K562 (cell line): ENCODE data around the gene OTC. TPM values are rescaled to one million over a fixed set of nuclear protein-coding genes. Genes with fewer than 3 reads are reported as not detected.

Experiments used
- ATAC-seq: fragments of 200-7000 bp; cut with Tn5 transposase; 3 replicates; pipeline ENCODE4 v1.9.1; 2020; ENCODE audit warnings: moderate library complexity
- BruUV-seq: library from RNA; stranded (reverse); fragments of 400-500 nt; replicated peaks from 2 replicates; lab custom pipeline; 2021; lab: Mats Ljungman, UMichigan
- CTCF ChIA-PET: fragments of 300-600 bp; formaldehyde crosslinking; extraction: SDS; loops from one replicate; lab custom pipeline; 2021; ENCODE audit warnings: low intra/inter-chr PET ratio; lab: Yijun Ruan, JAX
- POLR2A ChIA-PET: fragments of 300-600, 350-650 bp; sonication (Branson Sonifier 250); formaldehyde crosslinking; extraction: SDS; loops from one replicate; lab custom pipeline; 2021; ENCODE audit warnings: antibody characterized with exemption, inconsistent platforms; lab: Yijun Ruan, JAX
- DNase-seq, 4 experiments: peaks; one replicate each; pipeline versions ENCODE4 v3.0.0 to v3.0.0-alpha.2; 2011 to 2018; ENCODE audit warnings: low spot score in 3 of 4, mixed read lengths in 3 of 4; ENCODE audit errors: extremely low read depth in 1 of 4
- FAIRE-seq: peaks from 2 replicates; lab custom pipeline; 2011; peaks lifted over from hg19 to GRCh38; lab: Jason Lieb, UNC
- H2AFZ ChIP-seq: 2 replicates; pipeline ENCODE4 v1.6.0; 2011; ENCODE audit warnings: low read depth, low read length, control low read depth, inconsistent platforms
- H3K27ac ChIP-seq: fragments of 200-600 bp; 3 replicates; pipeline ENCODE4 v1.8.0; 2011; ENCODE audit warnings: low read depth, mild to moderate bottlenecking, control low read depth, inconsistent platforms, low read length, moderate library complexity, mixed read lengths; ENCODE audit errors: extremely low read depth
- H3K27me3 ChIP-seq, 2 experiments: fragments of 300-600 bp in 1 of 2; 2 replicates in 1 of 2; 3 replicates in 1 of 2; pipeline versions ENCODE4 v1.6.0 to v1.8.0; 2011; ENCODE audit warnings: inconsistent platforms in 2 of 2, low read length in 2 of 2, mild to moderate bottlenecking in 1 of 2, mixed read lengths in 1 of 2, moderate library complexity in 1 of 2; ENCODE audit not compliant: control insufficient read depth in 2 of 2, insufficient read depth in 2 of 2
- H3K36me3 ChIP-seq: fragments of 300-600 bp; 3 replicates; pipeline ENCODE4 v1.8.0; 2011; ENCODE audit warnings: mild to moderate bottlenecking, low read length, inconsistent platforms; ENCODE audit not compliant: control insufficient read depth, insufficient read depth
- H3K4me1 ChIP-seq, 2 experiments: fragments of 200-600 bp in 1 of 2; replicated peaks in 1 of 2; 2 replicates in 1 of 2; 3 replicates in 1 of 2; pipeline versions ENCODE4 v1.5.1 to v1.8.0; 2011; ENCODE audit warnings: inconsistent platforms in 2 of 2, low read length in 2 of 2, mild to moderate bottlenecking in 1 of 2, mixed read lengths in 1 of 2, moderate library complexity in 1 of 2; ENCODE audit not compliant: control insufficient read depth in 2 of 2, insufficient read depth in 2 of 2
- H3K4me2 ChIP-seq: 2 replicates; pipeline ENCODE4 v1.6.1; 2011; ENCODE audit warnings: low read length, control low read depth, inconsistent platforms, mixed read lengths; ENCODE audit not compliant: insufficient read depth
- H3K4me3 ChIP-seq: fragments of 200-600 bp; sonication (generic), shearing (Covaris generic); 2 replicates; pipeline ENCODE4 v1.5.1; 2016; ENCODE audit warnings: control low read depth, inconsistent platforms
- H3K79me2 ChIP-seq: fragments of 200-600 bp; 3 replicates; pipeline ENCODE4 v1.8.0; 2011; ENCODE audit warnings: low read length, inconsistent platforms; ENCODE audit not compliant: control insufficient read depth, insufficient read depth
- H3K9ac ChIP-seq, 2 experiments: 2 replicates each; pipeline versions ENCODE4 v1.6.0 to v1.6.1; 2011; ENCODE audit warnings: low read depth in 2 of 2, low read length in 2 of 2, control low read depth in 1 of 2, inconsistent platforms in 1 of 2, mild to moderate bottlenecking in 1 of 2, mixed read lengths in 1 of 2; ENCODE audit not compliant: insufficient read depth in 1 of 2
- H3K9me1 ChIP-seq: one replicate; pipeline ENCODE4 v1.6.0; 2011; ENCODE audit warnings: inconsistent platforms, mild to moderate bottlenecking, low read length, moderate library complexity; ENCODE audit not compliant: control insufficient read depth, insufficient read depth
- H3K9me3 ChIP-seq: replicated peaks from 2 replicates; pipeline ENCODE4 v1.5.1; 2011; ENCODE audit warnings: low read depth, low read length, inconsistent platforms; ENCODE audit not compliant: control insufficient read depth, insufficient read depth
- H4K20me1 ChIP-seq: replicated peaks from 2 replicates; pipeline ENCODE4 v1.6.1; 2011; ENCODE audit warnings: low read length, inconsistent platforms, mixed read lengths; ENCODE audit not compliant: control insufficient read depth, insufficient read depth
- GABPA ChIP-seq: fragments of 200-800 bp; sonication (Bioruptor generic); conservative IDR thresholded peaks from 2 replicates; pipeline ENCODE4 v1.6.1; 2016; ENCODE audit warnings: low read depth, missing genetic modification characterization, missing compliant biosample characterization
- KDM1A ChIP-seq, 2 experiments: fragments of 450-650 bp; IDR thresholded peaks; 2 replicates each; pipeline ENCODE4 v1.6.1; 2016; ENCODE audit warnings: mild to moderate bottlenecking in 2 of 2
- MTA1 ChIP-seq: fragments of 450-650 bp; IDR thresholded peaks from 2 replicates; pipeline ENCODE4 v1.6.1; 2017; ENCODE audit warnings: borderline replicate concordance
- MTA2 ChIP-seq: fragments of 450-650 bp; IDR thresholded peaks from 2 replicates; pipeline ENCODE4 v1.6.1; 2016; ENCODE audit warnings: low read depth
- PRPF4 ChIP-seq: fragments of 200-400 bp; formaldehyde crosslinking; IDR thresholded peaks from one replicate; pipeline ENCODE4 v1.6.1; 2017; ENCODE audit warnings: low read length, low read depth, mild to moderate bottlenecking; ENCODE audit not compliant: insufficient read depth, poor library complexity, severe bottlenecking
- SREBF2 ChIP-seq: sonication (generic); formaldehyde crosslinking; IDR thresholded peaks from 2 replicates; pipeline ENCODE4 v1.4.0; 2020; ENCODE audit warnings: mild to moderate bottlenecking, missing genetic modification reagents
- ZBTB8A ChIP-seq: fragments of 450-650 bp; IDR thresholded peaks from 2 replicates; pipeline ENCODE4 v1.6.1; 2018; ENCODE audit warnings: mild to moderate bottlenecking, moderate library complexity; ENCODE audit not compliant: partially characterized antibody
- ZNF3 ChIP-seq: fragments of 250-450 bp; sonication (Bioruptor Pico); IDR thresholded peaks from 2 replicates; pipeline ENCODE4 v1.5.0; 2021; ENCODE audit warnings: mild to moderate bottlenecking, moderate library complexity
- WGBS: fragments of 100-300 bp; shearing (Covaris generic); methylation state at CpG from one replicate; pipeline ENCODE4 v1.1.6; 2016; ENCODE audit warnings: low coverage, mixed read lengths; ENCODE audit not compliant: insufficient coverage; ENCODE audit errors: missing lambda C conversion rate; 5-methylcytosine and 5-hydroxymethylcytosine counted together
- in situ Hi-C: fragments of 300-500 bp; cut with MboI; formaldehyde crosslinking; loops from 4 replicates; pipeline ENCODE4 v1.15.0; 2018; ENCODE audit warnings: inconsistent platforms, mixed read lengths
- intact Hi-C: fragments of 100-400 bp; cut with micrococcal nuclease; formaldehyde crosslinking; loops from 2 replicates; pipeline ENCODE4 v1.14.2; 2022
- polyA plus RNA-seq, 8 experiments: library from polyadenylated mRNA; depleted of rRNA in 4 of 8; stranded (reverse) in 5 of 8; unstranded in 3 of 8; fragments of >200 nt; fragmentation: Nextera tagmentation in 2 of 8; fragmentation: Illumina TruSeq in 1 of 8; extraction: Ambion mirVana in 2 of 8; extraction: Trizol in 1 of 8; gene quantifications; 2 replicates each; pipeline versions ENCODE4 v1.2.1 to v1.2.3, GENCODE V29; 2011 to 2014; ENCODE audit warnings: inconsistent platforms in 1 of 8, missing spikeins in 1 of 8
- total RNA-seq, 7 experiments: library from RNA; depleted of rRNA in 6 of 7; stranded (reverse); fragments of >200 nt in 6 of 7; fragmentation: Illumina TruSeq in 2 of 7; extraction: Trizol in 2 of 7; gene quantifications; 2 replicates each; pipeline versions ENCODE4 v1.2.1 to v1.2.3, GENCODE V29; 2011 to 2021; ENCODE audit warnings: low replicate concordance in 1 of 7
- TF ChIP-seq, protein P1 (sequence below), 2 experiments: fragments of 450-650 bp in 1 of 2; sonication (generic) in 1 of 2; formaldehyde crosslinking in 1 of 2; IDR thresholded peaks in 1 of 2; conservative IDR thresholded peaks in 1 of 2; 2 replicates each; pipeline versions ENCODE4 v1.6.1 to v1.8.1; 2016 to 2023; ENCODE audit warnings: mild to moderate bottlenecking in 2 of 2, moderate library complexity in 2 of 2, inconsistent platforms in 1 of 2, missing genetic modification reagents in 1 of 2
- TF ChIP-seq, protein P2 (sequence below): sonication (generic); formaldehyde crosslinking; IDR thresholded peaks from 2 replicates; pipeline ENCODE4 v1.8.1; 2023; ENCODE audit warnings: missing genetic modification reagents, mild to moderate bottlenecking, borderline replicate concordance

Gene OTC
- total and polyA plus RNA-seq, 9 of the 15 experiments (the other 6 are each of a cell fraction or from before 2014, with no cell fraction given): not detected

DNA sequence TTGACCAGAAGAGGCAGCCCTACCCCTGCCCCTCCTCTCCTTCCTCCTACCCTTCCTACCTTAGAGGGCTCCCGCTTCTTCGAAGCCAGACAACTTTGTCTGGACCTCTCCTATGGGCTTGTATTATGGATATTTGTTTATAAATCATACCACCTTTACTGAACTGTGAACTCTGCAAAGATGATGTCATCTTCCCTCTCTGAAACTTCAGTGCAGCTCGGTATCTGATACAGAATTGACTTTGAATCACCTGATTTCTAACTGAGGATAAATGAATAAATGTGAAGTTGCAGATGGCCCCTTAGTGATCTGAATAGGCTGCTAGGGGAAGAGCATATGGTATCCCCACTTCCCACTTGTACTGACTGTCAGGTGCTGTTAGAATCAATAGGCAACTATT, 1.1 kb upstream of the OTC start:
- no peak for FAIRE-seq
- H3K4me2 ChIP-seq: no peak overlapping the region
- no peak overlapping the region for H2AFZ ChIP-seq
- no peak overlapping the region for H3K4me3 ChIP-seq
- in situ Hi-C loops: no loop called here
- H4K20me1 ChIP-seq: no peaks in the 10 kb centered on the region
- H3K4me1 ChIP-seq: no peaks in the 10 kb centered on the region
- intact Hi-C loops: no loop called here
- no peak for ATAC-seq
- H3K9me3 ChIP-seq: no peaks in the 10 kb centered on the region
- 0% methylated on average over 3 of the region's 3 CpGs for WGBS
- H3K9me1 ChIP-seq: no peaks in the 10 kb centered on the region
- no peak overlapping the region for H3K27ac ChIP-seq
- no peaks in the 10 kb centered on the region for H3K27me3 ChIP-seq
- no peaks in the 10 kb centered on the region for H3K36me3 ChIP-seq
- no peak for DNase-seq
- no peak overlapping the region for H3K9ac ChIP-seq
- ChIA-PET CTCF (no interaction called here), POLR2A (no interaction called here)
- TF ChIP-seq SREBF2: no peak
- TF ChIP-seq, protein P1, sequence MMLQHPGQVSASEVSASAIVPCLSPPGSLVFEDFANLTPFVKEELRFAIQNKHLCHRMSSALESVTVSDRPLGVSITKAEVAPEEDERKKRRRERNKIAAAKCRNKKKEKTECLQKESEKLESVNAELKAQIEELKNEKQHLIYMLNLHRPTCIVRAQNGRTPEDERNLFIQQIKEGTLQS (IDR thresholded peaks at IDR 0.05): 0 out of 2 replicates have a peak, but pooled peaks have one; percentile 26
- TF ChIP-seq, protein P1 (CRISPR knock-in tag; conservative IDR thresholded peaks at IDR 0.05): no peak
- BruUV-seq: no TSS peak
- H3K79me2 ChIP-seq: no peaks in the 10 kb centered on the region

DNA sequence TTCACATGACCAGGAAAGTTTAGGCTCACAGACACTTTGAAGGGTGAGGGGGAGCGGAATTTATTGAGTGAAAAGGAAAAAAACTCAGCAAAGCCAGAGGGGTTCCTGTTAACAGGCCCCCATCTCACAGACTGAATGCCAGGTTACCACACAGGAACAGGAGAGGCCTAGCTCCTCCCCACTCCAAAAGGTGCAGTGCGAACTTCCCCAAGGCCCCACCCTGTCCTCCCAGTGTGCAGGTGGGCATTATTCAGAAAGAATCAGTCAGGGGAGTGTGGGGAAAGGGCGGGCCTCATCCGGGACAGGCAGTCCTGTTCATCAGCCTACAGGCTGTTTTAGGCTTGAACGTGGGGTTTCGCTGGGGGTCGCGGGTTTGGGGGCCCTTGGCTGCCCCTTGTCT, 4.0 kb downstream of the OTC start:
- no peak overlapping the region for H3K4me3 ChIP-seq
- in situ Hi-C loops (no loop called here), intact Hi-C loops (no loop called here)
- H3K4me1 ChIP-seq: no peaks in the 10 kb centered on the region
- no peak overlapping the region for H2AFZ ChIP-seq
- no TSS peak for BruUV-seq
- no peaks in the 10 kb centered on the region for H3K79me2 ChIP-seq
- WGBS: 0% methylated on average over 1 of the region's 8 CpGs
- no peak overlapping the region for H3K9ac ChIP-seq
- TF ChIP-seq ZNF3 (CRISPR knock-in tag) (no peak), ZBTB8A (no peak), MTA2 (no peak), MTA1 (no peak), GABPA (tag) (no peak), KDM1A (IDR thresholded peaks at IDR 0.05) (no peak), PRPF4 (no peak)
- TF ChIP-seq, protein P2, sequence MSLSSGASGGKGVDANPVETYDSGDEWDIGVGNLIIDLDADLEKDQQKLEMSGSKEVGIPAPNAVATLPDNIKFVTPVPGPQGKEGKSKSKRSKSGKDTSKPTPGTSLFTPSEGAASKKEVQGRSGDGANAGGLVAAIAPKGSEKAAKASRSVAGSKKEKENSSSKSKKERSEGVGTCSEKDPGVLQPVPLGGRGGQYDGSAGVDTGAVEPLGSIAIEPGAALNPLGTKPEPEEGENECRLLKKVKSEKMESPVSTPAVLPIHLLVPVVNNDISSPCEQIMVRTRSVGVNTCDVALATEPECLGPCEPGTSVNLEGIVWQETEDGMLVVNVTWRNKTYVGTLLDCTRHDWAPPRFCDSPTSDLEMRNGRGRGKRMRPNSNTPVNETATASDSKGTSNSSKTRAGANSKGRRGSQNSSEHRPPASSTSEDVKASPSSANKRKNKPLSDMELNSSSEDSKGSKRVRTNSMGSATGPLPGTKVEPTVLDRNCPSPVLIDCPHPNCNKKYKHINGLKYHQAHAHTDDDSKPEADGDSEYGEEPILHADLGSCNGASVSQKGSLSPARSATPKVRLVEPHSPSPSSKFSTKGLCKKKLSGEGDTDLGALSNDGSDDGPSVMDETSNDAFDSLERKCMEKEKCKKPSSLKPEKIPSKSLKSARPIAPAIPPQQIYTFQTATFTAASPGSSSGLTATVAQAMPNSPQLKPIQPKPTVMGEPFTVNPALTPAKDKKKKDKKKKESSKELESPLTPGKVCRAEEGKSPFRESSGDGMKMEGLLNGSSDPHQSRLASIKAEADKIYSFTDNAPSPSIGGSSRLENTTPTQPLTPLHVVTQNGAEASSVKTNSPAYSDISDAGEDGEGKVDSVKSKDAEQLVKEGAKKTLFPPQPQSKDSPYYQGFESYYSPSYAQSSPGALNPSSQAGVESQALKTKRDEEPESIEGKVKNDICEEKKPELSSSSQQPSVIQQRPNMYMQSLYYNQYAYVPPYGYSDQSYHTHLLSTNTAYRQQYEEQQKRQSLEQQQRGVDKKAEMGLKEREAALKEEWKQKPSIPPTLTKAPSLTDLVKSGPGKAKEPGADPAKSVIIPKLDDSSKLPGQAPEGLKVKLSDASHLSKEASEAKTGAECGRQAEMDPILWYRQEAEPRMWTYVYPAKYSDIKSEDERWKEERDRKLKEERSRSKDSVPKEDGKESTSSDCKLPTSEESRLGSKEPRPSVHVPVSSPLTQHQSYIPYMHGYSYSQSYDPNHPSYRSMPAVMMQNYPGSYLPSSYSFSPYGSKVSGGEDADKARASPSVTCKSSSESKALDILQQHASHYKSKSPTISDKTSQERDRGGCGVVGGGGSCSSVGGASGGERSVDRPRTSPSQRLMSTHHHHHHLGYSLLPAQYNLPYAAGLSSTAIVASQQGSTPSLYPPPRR: no peak
- no peaks in the 10 kb centered on the region for H3K36me3 ChIP-seq
- CTCF ChIA-PET: no interaction called here
- FAIRE-seq (no peak), ATAC-seq (no peak), DNase-seq (no peak)
- H3K9me1 ChIP-seq: no peaks in the 10 kb centered on the region
- no peaks in the 10 kb centered on the region for H3K27me3 ChIP-seq
- POLR2A ChIA-PET: interaction anchor here (0.6 kb wide), 1 partner anchor 47 kb away, joined by 5 read pairs; no protein-coding TSS in a partner anchor
- H3K4me2 ChIP-seq: no peak overlapping the region
- H4K20me1 ChIP-seq: no peaks in the 10 kb centered on the region
- no peak overlapping the region for H3K27ac ChIP-seq
- H3K9me3 ChIP-seq: no peaks in the 10 kb centered on the region
